Measurements from ENCODE around the gene SRL.

SRL gene

GRCh38 chr16:4193920-4194319 lies 48.0 kb downstream of the SRL start:
- H3K4me3 ChIP-seq (ENCODE audit: low read depth, low read length), result no peak overlapping the region
- no peak for TF ChIP-seq CTCF (IDR thresholded peaks at IDR 0.05; ENCODE audit: insufficient read depth, low read depth, low read length, missing control alignments)
- no peak for DNase-seq (ENCODE audit: low read depth)

GRCh38 chr16:4192206-4192605 lies 49.7 kb downstream of the SRL start:
- no peak overlapping the region for H3K4me3 ChIP-seq (ENCODE audit: low read depth, low read length)
- TF ChIP-seq CTCF (IDR thresholded peaks at IDR 0.05; ENCODE audit: insufficient read depth, low read depth, low read length, missing control alignments), result no peak
- no peak for DNase-seq (ENCODE audit: low read depth)

GRCh38 chr16:4190712-4191333 lies 51.1 kb downstream of the SRL start:
- TF ChIP-seq CTCF (IDR thresholded peaks at IDR 0.05; ENCODE audit: insufficient read depth, low read depth, low read length, missing control alignments), result no peak
- DNase-seq (ENCODE audit: low read depth), result no peak
- H3K4me3 ChIP-seq (ENCODE audit: low read depth, low read length), result no peak overlapping the region

- no peak for TF ChIP-seq CTCF (IDR thresholded peaks at IDR 0.05; ENCODE audit: insufficient read depth, low read depth, low read length, missing control alignments)
- DNase-seq (ENCODE audit: low read depth), result no peak
- no peak overlapping the region for H3K4me3 ChIP-seq (ENCODE audit: low read depth, low read length)
These were observed 51.8 kb downstream of the SRL start for GRCh38 chr16:4190086-4190485.

- H3K4me3 ChIP-seq (ENCODE audit: low read depth, low read length), result peak overlapping the region; percentile 75
- DNase-seq (ENCODE audit: low read depth), result no peak
- TF ChIP-seq CTCF (IDR thresholded peaks at IDR 0.05; ENCODE audit: insufficient read depth, low read depth, low read length, missing control alignments), result no peak
These were observed 57.7 kb downstream of the SRL start for GRCh38 chr16:4184038-4184702.

GRCh38 chr16:4183237-4184037 lies 58.4 kb downstream of the SRL start:
- peak overlapping the region; percentile 75 for H3K4me3 ChIP-seq (ENCODE audit: low read depth, low read length)
- TF ChIP-seq CTCF (IDR thresholded peaks at IDR 0.05; ENCODE audit: insufficient read depth, low read depth, low read length, missing control alignments), result no peak
- peak; percentile 95 for DNase-seq (ENCODE audit: low read depth)
